A673 (cell line): ENCODE data around the gene TENM3. TPM values are rescaled to one million over a fixed set of nuclear protein-coding genes. Genes with fewer than 3 reads are reported as not detected.

Experiments
- BruUV-seq: library from RNA; stranded (reverse); fragments of 400-500 nt; replicated peaks from 2 replicates; lab custom pipeline; 2021; lab: Mats Ljungman, UMichigan
- CTCF ChIA-PET: fragments of 300-600 bp; sonication (Branson Sonifier 250); formaldehyde crosslinking; loops from one replicate; lab custom pipeline; 2022; ENCODE audit warnings: antibody characterized with exemption; lab: Charles Lee
- POLR2A ChIA-PET: fragments of 300-600 bp; sonication (Branson Sonifier 250); formaldehyde crosslinking; loops from one replicate; lab custom pipeline; 2022; ENCODE audit warnings: antibody characterized with exemption; ENCODE audit not compliant: low non-redundant PET; lab: Charles Lee
- DNase-seq: peaks from one replicate; pipeline ENCODE4 v3.0.0-alpha.2; 2015; ENCODE audit warnings: low spot score
- H3K27ac ChIP-seq: fragments of 200-600 bp; sonication (generic); 2 replicates; pipeline ENCODE4 v1.5.1; 2016; ENCODE audit warnings: mixed run types, low read depth, mild to moderate bottlenecking, mixed read lengths, antibody characterized with exemption, low read length; ENCODE audit not compliant: poor library complexity, severe bottlenecking
- H3K27me3 ChIP-seq: fragments of 200-600 bp; sonication (generic); replicated peaks from 2 replicates; pipeline ENCODE4 v1.6.1; 2017; ENCODE audit warnings: mixed run types, low read depth, mild to moderate bottlenecking, mixed read lengths, antibody characterized with exemption, low read length; ENCODE audit not compliant: insufficient read depth, poor library complexity
- H3K36me3 ChIP-seq: fragments of 200-600 bp; sonication (generic); 2 replicates; pipeline ENCODE4 v1.6.1; 2016; ENCODE audit warnings: mixed run types, mild to moderate bottlenecking, mixed read lengths, antibody characterized with exemption, low read length; ENCODE audit not compliant: insufficient read depth, poor library complexity, severe bottlenecking
- H3K4me1 ChIP-seq: fragments of 200-600 bp; sonication (generic); 2 replicates; pipeline ENCODE4 v1.6.1; 2017; ENCODE audit warnings: mixed run types, mild to moderate bottlenecking, mixed read lengths, antibody characterized with exemption, low read length; ENCODE audit not compliant: insufficient read depth, poor library complexity, severe bottlenecking
- H3K4me3 ChIP-seq: fragments of 200-600 bp; sonication (generic); 2 replicates; pipeline ENCODE4 v1.5.1; 2016; ENCODE audit warnings: low read depth, mixed run types, mild to moderate bottlenecking, mixed read lengths, low read length; ENCODE audit not compliant: poor library complexity, severe bottlenecking
- H3K9me3 ChIP-seq: fragments of 200-600 bp; sonication (generic); 2 replicates; pipeline ENCODE4 v1.6.1; 2016; ENCODE audit warnings: mixed run types, low read depth, mild to moderate bottlenecking, mixed read lengths, antibody characterized with exemption, low read length; ENCODE audit not compliant: poor library complexity, severe bottlenecking
- EZH2 ChIP-seq: fragments of 200-600 bp; sonication (generic); IDR thresholded peaks from 2 replicates; pipeline ENCODE4 v1.6.1; 2017; ENCODE audit warnings: borderline replicate concordance, low read depth, mild to moderate bottlenecking, mixed read lengths, antibody characterized with exemption, low read length; ENCODE audit not compliant: poor library complexity, severe bottlenecking
- intact Hi-C: fragments of 100-400 bp; cut with micrococcal nuclease; formaldehyde crosslinking; loops from one replicate; pipeline ENCODE4 v1.10.0; 2022; ENCODE audit not compliant: unreplicated experiment
- total RNA-seq: library from RNA; stranded (reverse); gene quantifications from 2 replicates; pipeline ENCODE4 v1.2.3, GENCODE V29; 2021
- TF ChIP-seq, protein P1 (sequence below): fragments of 300-800, 200-600 bp; sonication (generic); conservative IDR thresholded peaks from 2 replicates; pipeline ENCODE4 v1.5.1; 2017; ENCODE audit warnings: low read depth, mild to moderate bottlenecking, antibody characterized with exemption, low read length, moderate library complexity, mixed read lengths

TENM3 gene
- total RNA-seq, 1 experiment from 2014 or later: 26.4 TPM

DNA sequence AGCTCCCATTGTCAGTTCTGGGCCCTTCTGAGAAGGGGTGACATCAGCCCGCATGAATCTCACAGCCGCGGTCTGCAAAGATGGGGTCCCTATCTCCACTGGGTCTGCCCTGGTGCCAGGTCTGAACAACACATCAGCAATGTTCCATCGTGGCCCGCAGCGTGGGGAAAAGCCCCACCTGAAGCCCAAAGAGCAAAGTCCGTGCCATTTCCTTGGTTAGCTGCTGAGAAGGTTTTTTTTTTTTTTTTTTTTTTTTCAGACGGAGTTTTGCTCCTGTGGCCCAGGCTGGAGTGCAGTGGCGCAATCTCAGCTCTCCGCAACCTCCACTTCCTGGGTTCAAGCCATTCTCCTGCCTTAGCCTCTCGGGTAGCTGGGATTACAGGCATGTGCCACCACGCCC lies 594.6 kb downstream of the TENM3 start:
- BruUV-seq: no TSS peak
- POLR2A ChIA-PET: no interaction called here

DNA sequence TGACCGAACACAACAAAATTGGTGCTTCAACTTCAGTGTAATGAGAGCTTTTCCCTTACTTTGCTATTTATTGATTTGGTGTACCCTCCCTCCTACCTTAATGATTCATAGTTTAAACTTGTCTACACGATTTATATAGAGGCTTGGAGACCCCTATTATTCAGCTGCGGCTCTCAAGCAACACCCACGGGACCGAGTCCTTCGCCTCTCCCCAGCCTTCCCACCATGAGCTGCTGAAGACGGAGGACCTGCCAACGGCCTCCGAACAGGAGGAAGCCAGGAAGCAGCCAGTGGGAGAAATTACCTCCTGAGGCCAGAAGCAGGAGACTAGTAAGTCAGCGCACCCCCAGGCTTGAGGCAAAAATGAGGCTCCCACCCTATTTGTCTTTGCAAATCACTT lies 595.3 kb downstream of the TENM3 start:
- BruUV-seq: no TSS peak
- ChIA-PET CTCF (no interaction called here), POLR2A (no interaction called here)
- H3K4me3 ChIP-seq: no peak overlapping the region
- no peak for DNase-seq
- no peak overlapping the region for H3K27ac ChIP-seq
- H3K9me3 ChIP-seq: no peaks in the 10 kb centered on the region
- intact Hi-C loops: no loop called here
- no peaks in the 10 kb centered on the region for H3K36me3 ChIP-seq
- no peaks in the 10 kb centered on the region for H3K4me1 ChIP-seq
- TF ChIP-seq EZH2: no peak
- TF ChIP-seq, protein P1, sequence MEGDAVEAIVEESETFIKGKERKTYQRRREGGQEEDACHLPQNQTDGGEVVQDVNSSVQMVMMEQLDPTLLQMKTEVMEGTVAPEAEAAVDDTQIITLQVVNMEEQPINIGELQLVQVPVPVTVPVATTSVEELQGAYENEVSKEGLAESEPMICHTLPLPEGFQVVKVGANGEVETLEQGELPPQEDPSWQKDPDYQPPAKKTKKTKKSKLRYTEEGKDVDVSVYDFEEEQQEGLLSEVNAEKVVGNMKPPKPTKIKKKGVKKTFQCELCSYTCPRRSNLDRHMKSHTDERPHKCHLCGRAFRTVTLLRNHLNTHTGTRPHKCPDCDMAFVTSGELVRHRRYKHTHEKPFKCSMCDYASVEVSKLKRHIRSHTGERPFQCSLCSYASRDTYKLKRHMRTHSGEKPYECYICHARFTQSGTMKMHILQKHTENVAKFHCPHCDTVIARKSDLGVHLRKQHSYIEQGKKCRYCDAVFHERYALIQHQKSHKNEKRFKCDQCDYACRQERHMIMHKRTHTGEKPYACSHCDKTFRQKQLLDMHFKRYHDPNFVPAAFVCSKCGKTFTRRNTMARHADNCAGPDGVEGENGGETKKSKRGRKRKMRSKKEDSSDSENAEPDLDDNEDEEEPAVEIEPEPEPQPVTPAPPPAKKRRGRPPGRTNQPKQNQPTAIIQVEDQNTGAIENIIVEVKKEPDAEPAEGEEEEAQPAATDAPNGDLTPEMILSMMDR: no peak
- no peaks in the 10 kb centered on the region for H3K27me3 ChIP-seq

More for the DNA sequence above, 594.6 kb downstream of the TENM3 start:
- no peak overlapping the region for H3K27ac ChIP-seq
- CTCF ChIA-PET: no interaction called here
- H3K27me3 ChIP-seq: no peaks in the 10 kb centered on the region
- H3K9me3 ChIP-seq: no peaks in the 10 kb centered on the region
- H3K36me3 ChIP-seq: no peaks in the 10 kb centered on the region
- no peak for TF ChIP-seq EZH2
- TF ChIP-seq, protein P1: no peak
- H3K4me1 ChIP-seq: no peaks in the 10 kb centered on the region
- no peak overlapping the region for H3K4me3 ChIP-seq
- intact Hi-C loops: no loop called here
- no peak for DNase-seq

DNA sequence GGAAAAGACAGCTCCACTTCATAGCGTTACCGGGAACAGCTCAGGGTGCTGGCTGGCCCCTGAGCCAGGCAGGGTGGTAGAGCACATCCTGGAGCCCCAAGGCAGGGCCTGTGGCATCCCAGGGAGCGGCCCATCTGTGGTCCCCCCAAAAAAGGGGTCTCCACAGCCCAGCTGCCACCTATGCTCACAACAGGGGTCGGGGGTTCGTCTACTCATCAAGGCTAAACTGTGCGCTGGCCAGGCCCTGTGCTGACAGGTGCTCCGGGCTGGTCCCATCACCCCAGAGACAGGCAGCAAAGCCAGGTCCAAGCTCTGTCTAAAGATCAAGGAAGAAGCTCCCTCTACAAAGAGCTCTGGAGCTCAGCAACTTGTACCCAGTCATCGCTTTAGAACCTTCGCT lies 596.1 kb downstream of the TENM3 start:
- no peak overlapping the region for H3K27ac ChIP-seq
- BruUV-seq: no TSS peak
- ChIA-PET POLR2A (no interaction called here), CTCF (no interaction called here)
- TF ChIP-seq, protein P1: no peak
- no peak for TF ChIP-seq EZH2
- intact Hi-C loops: no loop called here
- no peak for DNase-seq
- H3K4me3 ChIP-seq: no peak overlapping the region
- H3K4me1 ChIP-seq: no peaks in the 10 kb centered on the region
- H3K9me3 ChIP-seq: no peaks in the 10 kb centered on the region
- no peaks in the 10 kb centered on the region for H3K36me3 ChIP-seq
- H3K27me3 ChIP-seq: no peaks in the 10 kb centered on the region
